ENCODE measurements around the gene RELT. TPM values are rescaled to one million over a fixed set of nuclear protein-coding genes. Genes with fewer than 3 reads are reported as not detected.

Gene RELT
- total RNA-seq, 2 experiments from 2014 or later = 23.2 to 24.2 TPM

DNA sequence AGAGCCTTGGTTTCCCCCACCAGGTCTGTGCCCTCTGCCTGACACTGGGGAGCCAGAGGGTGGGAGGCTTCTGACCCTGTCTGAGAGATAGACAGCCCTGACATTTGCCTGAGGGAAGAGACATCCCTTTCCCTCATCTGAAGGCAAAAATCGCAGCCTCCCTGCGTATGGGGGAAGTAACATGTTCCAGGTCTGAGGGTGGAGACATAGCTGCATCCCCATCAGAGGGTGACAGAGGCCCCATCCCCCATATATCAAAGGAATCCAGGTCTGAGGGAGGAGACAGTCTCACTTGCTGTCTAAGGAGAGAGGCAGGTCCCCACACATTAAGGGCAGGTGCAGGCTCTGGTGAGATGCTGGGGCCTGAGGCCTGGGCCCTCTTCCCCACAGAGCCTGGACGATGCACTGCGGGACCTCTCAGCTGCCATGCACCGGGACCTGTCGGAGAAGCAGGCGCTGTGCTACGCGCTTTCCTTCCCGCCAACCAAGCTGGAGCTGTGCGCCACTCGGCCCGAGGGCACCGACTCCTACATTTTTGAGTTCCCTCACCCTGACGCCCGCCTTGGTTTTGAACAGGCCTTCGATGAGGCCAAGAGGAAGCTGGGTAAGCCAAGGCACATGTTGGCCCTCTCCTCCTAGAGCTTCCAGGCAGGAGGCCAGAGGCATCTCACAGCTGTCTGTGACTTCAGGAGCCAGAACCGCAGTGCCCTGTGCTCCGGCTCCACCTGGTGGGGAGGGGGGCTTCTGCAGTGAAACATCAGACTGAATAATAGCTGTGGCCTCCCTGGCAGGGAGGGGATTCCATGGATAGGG lies 16.1 kb upstream of the RELT start:
- Mint-ChIP-seq H3K27ac (no peak overlapping the region), H3K4me1 (no peaks in the 10 kb centered on the region), H3K4me3 (no peak overlapping the region), H3K27me3 (no peaks in the 10 kb centered on the region), H3K36me3 (no peaks in the 10 kb centered on the region), H3K9me3 (no peaks in the 10 kb centered on the region)
- peak; percentile 35 for DNase-seq

DNA sequence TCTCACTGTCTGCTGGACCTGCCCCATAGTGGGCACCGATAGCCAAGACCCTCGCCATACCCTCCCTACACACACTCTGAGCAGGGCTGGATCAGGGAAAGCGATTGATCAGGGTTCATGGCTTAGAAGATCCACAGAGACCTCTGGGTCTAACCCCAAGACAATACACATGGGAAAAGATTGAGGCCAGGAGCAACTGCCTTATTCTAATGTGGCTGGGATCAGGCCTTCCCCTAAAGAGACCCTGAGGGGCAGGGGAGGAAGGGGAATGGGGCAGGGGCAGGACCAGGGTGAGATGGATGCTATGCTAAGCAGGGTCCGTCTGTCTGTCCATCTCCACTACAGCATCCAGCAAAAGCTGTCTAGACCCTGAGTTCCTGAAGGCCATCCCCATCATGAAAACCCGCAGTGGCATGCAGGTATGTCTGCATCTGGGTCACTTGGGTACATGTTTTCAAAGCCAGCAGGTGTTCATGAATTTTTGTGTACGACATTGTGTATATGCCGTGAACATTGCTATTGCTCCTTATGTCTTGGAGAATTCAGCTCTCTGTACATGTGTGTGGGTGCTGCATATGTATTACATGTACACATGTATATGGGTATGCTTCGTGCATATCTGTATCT lies 15.3 kb upstream of the RELT start:
- H3K36me3 Mint-ChIP-seq = no peaks in the 10 kb centered on the region
- no peaks in the 10 kb centered on the region for H3K27me3 Mint-ChIP-seq
- no peaks in the 10 kb centered on the region for H3K9me3 Mint-ChIP-seq
- H3K4me3 Mint-ChIP-seq = no peak overlapping the region
- DNase-seq = no peak
- H3K27ac Mint-ChIP-seq = no peak overlapping the region
- H3K4me1 Mint-ChIP-seq = peaks cover 3% of the 10 kb centered on the region

DNA sequence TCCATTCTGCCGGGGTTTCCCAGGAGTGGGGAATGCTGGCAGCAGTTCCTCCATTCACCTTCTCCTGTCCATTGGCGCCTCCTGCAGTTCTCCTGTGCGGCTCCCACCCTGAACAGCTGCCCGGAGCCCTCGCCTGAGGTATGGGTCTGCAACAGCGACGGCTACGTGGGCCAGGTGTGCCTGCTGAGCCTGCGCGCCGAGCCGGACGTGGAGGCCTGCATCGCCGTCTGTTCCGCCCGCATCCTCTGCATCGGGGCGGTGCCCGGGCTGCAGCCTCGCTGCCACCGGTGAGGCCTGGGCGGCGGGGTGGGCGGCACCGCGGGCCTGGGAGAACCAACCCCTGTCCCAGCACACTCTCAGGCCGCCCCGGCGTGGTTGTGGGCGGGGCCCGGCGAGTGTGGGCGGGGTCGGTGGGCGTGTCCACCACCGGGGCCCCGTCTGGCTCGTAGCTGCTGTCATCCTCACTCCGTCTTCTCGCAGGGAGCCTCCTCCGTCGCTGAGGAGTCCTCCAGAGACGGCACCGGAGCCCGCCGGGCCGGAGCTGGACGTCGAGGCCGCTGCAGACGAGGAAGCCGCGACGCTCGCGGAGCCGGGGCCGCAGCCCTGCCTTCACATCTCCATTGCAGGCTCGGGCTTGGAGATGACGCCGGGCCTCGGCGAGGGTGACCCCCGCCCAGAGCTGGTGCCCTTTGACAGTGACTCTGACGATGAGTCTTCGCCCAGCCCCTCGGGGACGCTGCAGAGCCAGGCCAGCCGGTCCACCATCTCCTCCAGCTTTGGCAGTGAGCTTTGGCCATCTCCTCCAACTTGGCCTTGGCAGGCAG lies 14.0 kb upstream of the RELT start:
- H3K27me3 Mint-ChIP-seq = no peaks in the 10 kb centered on the region
- H3K36me3 Mint-ChIP-seq = no peaks in the 10 kb centered on the region
- H3K4me3 Mint-ChIP-seq = no peak overlapping the region
- no peak for DNase-seq
- H3K27ac Mint-ChIP-seq = no peak overlapping the region
- H3K9me3 Mint-ChIP-seq = no peaks in the 10 kb centered on the region
- peaks cover 14% of the 10 kb centered on the region for H3K4me1 Mint-ChIP-seq

DNA sequence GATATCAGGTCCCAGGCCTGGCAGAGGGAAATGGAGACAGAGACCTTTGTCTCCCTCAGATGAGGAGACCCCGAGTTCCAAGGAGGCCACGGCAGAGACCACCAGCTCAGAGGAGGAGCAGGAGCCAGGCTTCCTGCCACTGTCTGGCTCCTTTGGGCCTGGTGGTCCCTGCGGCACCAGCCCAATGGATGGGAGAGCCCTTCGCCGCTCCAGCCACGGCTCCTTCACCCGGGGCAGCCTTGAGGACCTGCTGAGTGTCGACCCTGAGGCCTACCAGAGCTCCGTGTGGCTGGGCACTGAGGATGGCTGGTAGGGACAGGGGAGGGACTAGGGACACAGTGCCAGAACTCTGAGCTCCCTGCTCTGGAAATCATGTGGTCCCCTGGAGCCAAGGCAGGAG lies 13.1 kb upstream of the RELT start:
- no peaks in the 10 kb centered on the region for H3K9me3 Mint-ChIP-seq
- H3K4me1 Mint-ChIP-seq = peaks cover 21% of the 10 kb centered on the region
- H3K36me3 Mint-ChIP-seq = no peaks in the 10 kb centered on the region
- DNase-seq = no peak
- no peak overlapping the region for H3K4me3 Mint-ChIP-seq
- no peak overlapping the region for H3K27ac Mint-ChIP-seq
- no peaks in the 10 kb centered on the region for H3K27me3 Mint-ChIP-seq

DNA sequence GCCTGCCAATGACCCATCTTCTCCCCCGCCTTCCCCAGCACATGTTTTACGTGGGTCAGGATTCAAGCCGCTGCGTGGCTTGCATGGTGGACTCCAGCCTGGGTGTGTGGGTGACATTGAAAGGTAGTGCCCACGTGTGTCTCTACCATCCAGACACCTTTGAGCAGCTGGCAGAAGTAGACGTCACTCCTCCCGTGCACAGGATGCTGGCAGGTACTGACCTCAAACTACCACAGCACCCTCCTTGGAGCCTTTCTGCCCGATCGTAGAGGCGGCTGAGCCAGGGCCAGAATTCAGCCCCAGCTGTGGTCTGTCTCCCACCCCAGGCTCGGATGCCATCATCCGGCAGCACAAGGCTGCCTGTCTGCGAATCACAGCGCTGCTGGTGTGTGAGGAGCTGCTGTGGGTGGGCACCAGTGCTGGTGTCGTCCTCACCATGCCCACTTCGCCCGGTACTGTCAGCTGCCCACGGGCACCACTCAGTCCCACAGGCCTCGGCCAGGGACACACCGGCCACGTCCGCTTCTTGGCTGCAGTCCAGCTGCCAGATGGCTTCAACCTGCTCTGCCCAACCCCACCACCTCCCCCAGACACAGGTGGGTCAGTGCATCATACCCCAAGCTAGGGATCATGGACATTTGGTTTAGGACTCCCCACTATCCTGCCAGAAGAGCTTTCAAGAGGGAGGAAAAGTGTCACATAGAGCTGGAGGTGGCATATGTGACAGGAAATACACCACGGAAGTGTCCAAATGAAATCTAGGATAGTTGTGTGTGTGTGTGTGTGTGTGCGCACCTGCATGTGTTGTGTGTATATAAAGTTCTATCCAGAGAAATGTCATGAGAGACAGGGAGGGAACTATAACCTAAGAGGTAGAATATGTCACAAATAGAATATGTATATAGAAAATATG lies 10.6 kb upstream of the RELT start:
- H3K27me3 Mint-ChIP-seq = no peaks in the 10 kb centered on the region
- H3K36me3 Mint-ChIP-seq = no peaks in the 10 kb centered on the region
- no peak overlapping the region for H3K4me3 Mint-ChIP-seq
- H3K9me3 Mint-ChIP-seq = no peaks in the 10 kb centered on the region
- peak overlapping the region; percentile 82 for H3K27ac Mint-ChIP-seq
- no peak for DNase-seq
- H3K4me1 Mint-ChIP-seq = peaks cover 21% of the 10 kb centered on the region

DNA sequence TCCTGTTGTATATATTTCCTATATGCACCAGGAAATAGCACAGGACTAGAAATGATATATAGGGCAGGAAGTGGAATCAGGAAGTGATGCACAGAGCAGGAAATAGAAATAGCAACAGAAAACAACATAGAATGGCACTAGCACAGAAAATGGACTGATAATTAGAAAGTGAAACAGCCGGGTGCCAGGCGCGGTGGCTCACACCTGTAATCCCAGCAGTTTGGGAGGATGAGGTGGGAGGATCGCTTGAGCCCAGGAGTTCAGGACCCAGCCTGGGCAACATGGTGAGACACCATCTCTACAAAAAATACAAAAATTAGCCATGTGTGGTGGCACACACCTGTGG lies 10.0 kb upstream of the RELT start:
- no peaks in the 10 kb centered on the region for H3K27me3 Mint-ChIP-seq

DNA sequence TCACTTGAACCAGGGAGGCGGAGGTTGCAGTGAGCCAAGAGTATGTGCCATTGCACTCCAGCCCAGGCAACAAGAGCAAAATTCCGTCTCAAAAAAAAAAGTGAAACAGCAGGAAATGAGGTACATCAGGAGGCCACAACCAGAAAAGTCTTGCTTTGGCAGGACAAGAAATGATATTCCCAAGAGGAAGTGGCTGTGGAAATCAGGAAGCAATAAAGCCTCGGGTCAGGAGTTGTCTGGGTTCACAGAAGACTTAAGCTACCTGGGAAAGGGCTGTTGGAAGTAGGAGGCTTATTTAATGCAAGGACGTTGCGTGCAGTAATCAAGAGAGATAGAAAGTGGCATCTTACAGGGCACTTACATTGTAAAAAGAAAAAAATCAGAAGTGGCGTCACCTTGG lies 9.2 kb upstream of the RELT start:
- Mint-ChIP-seq H3K27ac (peak overlapping the region; percentile 14), H3K4me3 (no peak overlapping the region)

More for the DNA sequence above, 10.0 kb upstream of the RELT start:
- H3K9me3 Mint-ChIP-seq = no peaks in the 10 kb centered on the region
- peak overlapping the region; percentile 82 for H3K27ac Mint-ChIP-seq
- no peaks in the 10 kb centered on the region for H3K36me3 Mint-ChIP-seq
- DNase-seq = no peak
- no peak overlapping the region for H3K4me3 Mint-ChIP-seq
- peaks cover 21% of the 10 kb centered on the region for H3K4me1 Mint-ChIP-seq

DNA sequence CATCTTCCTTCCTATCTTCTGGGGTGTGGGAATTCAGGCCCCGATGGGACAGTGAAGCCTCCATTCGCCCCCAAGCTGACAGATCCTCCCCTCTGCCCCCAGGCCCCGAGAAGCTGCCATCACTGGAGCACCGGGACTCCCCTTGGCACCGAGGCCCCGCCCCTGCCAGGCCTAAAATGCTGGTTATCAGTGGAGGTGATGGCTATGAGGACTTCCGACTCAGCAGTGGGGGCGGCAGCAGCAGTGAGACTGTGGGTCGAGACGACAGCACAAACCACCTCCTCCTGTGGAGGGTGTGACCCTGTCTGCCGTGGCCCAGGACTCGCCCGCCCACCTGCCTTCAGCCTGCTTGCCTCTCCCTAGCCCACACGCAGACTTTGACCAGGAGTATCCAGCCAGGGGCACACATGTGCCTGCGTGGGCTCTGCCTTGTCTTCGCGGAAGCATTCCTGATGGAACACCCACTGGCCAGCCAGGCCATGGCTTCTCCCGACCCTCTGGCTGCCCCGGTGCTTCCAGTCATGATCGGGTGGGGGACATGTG lies 8.6 kb upstream of the RELT start:
- H3K4me1 Mint-ChIP-seq = peaks cover 21% of the 10 kb centered on the region
- no peaks in the 10 kb centered on the region for H3K36me3 Mint-ChIP-seq
- no peak overlapping the region for H3K4me3 Mint-ChIP-seq
- DNase-seq = peak; percentile 18
- no peaks in the 10 kb centered on the region for H3K27me3 Mint-ChIP-seq
- H3K27ac Mint-ChIP-seq = no peak overlapping the region
- no peaks in the 10 kb centered on the region for H3K9me3 Mint-ChIP-seq

More for the DNA sequence above, 9.2 kb upstream of the RELT start:
- Mint-ChIP-seq H3K4me1 (peaks cover 21% of the 10 kb centered on the region), H3K27me3 (no peaks in the 10 kb centered on the region), H3K9me3 (no peaks in the 10 kb centered on the region), H3K36me3 (no peaks in the 10 kb centered on the region)
- no peak for DNase-seq

DNA sequence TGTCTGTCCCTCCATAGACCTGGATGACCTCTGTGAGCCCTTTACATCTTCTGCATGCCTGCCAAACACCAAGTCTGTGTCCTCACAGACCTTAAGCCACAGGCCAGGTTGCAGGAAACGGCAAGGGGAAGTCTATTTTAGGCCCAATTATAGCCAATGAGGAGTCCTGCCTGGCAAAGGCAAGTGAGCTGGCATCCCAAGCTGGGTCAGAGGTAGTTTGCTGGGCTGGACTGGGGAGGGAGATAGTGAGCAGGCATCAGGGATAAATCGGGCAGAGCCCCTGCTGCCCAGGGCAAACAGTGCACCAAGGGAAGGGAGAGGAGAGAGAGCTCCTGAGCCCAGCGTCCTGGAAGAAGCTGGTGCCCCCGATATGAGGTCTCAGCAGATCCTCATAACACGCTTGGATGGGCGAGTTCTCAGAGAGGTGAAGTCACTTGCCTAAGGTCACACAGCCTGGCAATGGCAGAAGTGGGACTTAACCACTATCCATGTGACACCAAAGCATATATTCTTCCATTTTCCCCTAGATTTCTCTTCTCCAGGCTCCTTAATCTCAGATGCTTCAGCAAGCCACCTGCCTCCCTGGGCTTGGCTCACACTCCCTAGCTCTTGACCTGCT lies 3.7 kb upstream of the RELT start:
- DNase-seq = no peak
- H3K27me3 Mint-ChIP-seq = no peaks in the 10 kb centered on the region
- H3K4me1 Mint-ChIP-seq = peaks cover 18% of the 10 kb centered on the region
- no peak overlapping the region for H3K4me3 Mint-ChIP-seq
- peaks cover 7% of the 10 kb centered on the region for H3K36me3 Mint-ChIP-seq
- H3K27ac Mint-ChIP-seq = no peak overlapping the region
- no peaks in the 10 kb centered on the region for H3K9me3 Mint-ChIP-seq

DNA sequence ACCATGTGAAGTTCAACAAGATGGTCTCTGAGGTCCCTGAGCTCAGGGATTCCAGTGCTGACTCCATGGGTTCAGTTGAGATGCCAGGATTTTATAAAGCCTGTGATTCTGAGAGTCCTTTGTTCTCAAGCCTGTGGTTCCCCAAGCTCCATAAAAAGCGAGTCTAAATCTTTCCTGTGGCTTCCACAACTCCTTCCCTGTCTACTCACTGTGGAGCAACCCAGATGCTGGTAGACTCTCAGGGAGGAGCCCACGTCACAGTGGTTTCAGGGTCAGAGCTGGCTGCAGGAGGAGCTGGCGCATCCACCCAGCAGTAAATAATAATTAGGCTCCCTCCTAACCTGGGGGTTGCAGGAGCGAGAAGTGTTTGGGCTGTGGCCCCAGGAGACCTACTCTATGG lies 2.0 kb upstream of the RELT start:
- no peaks in the 10 kb centered on the region for H3K9me3 Mint-ChIP-seq
- H3K4me1 Mint-ChIP-seq = peaks cover 29% of the 10 kb centered on the region
- no peak overlapping the region for H3K27ac Mint-ChIP-seq
- H3K27me3 Mint-ChIP-seq = no peaks in the 10 kb centered on the region
- no peak for DNase-seq
- H3K36me3 Mint-ChIP-seq = peaks cover 7% of the 10 kb centered on the region
- no peak overlapping the region for H3K4me3 Mint-ChIP-seq

DNA sequence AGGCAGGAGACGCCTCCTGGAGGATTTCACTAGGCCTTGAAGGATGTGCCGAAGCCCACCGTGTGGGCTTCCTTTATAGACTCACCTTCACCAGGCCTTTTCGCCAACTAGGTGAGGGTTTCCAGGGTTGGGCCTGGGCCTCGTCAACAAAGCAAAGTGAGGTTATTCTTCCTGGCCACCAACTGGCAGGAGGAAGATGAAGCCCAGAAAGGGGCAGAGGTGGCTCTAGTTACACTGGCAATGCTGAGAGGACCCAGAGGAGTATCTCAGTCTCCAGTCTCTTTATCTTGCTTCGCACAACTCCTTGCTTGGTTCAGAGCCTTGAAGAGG lies 404 bp upstream of the RELT start:
- Mint-ChIP-seq H3K9me3 (no peaks in the 10 kb centered on the region), H3K27me3 (no peaks in the 10 kb centered on the region), H3K4me1 (peaks cover 37% of the 10 kb centered on the region), H3K4me3 (peak overlapping the region; percentile 43), H3K36me3 (peaks cover 7% of the 10 kb centered on the region), H3K27ac (peak overlapping the region; percentile 74)
- no peak for DNase-seq

DNA sequence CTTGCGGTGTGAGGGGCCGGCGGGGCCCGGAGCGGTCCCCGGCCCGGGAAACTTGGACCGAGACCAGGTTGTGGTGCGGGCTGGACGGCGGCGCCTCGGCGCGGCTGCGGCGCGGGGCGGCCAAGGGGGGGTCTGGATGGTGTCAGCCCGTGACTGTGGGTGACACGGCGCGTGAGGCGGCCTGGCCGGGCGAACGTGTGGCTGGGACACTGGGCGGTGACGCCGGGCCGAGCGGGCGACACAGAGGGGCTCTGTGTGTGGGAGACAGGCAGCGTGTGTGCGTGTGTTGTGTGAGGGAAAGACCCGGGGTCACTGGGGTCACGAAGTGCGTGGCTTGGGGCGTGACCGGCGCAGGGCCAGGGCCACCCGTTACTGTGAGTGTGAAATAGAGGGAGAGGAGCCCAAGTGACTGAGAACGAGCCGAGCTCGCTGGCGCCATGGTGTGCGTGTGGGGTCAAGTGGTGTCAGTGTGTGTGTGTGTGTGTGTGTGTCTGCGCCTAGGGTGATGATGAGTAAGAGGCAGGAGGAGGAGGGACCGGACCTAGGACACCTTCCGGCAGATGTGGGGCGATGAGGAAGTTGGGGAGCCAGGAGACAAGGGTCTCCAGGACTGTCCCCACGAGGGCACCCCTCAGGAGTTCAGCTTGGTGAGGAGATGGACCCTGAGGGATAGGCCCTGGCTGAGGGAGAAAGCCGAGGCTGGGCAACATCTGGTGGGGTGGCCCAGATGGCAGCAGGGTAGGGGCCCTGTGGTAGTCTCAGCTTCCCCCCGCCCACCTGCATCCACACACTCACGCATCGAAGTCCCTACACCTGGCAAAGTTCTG lies 817 bp downstream of the RELT start:
- H3K4me3 Mint-ChIP-seq = peak overlapping the region; percentile 97
- peaks cover 44% of the 10 kb centered on the region for H3K4me1 Mint-ChIP-seq
- H3K9me3 Mint-ChIP-seq = no peaks in the 10 kb centered on the region
- no peaks in the 10 kb centered on the region for H3K27me3 Mint-ChIP-seq
- peak overlapping the region; percentile 91 for H3K27ac Mint-ChIP-seq
- peak; percentile 67 for DNase-seq
- H3K36me3 Mint-ChIP-seq = peaks cover 7% of the 10 kb centered on the region

DNA sequence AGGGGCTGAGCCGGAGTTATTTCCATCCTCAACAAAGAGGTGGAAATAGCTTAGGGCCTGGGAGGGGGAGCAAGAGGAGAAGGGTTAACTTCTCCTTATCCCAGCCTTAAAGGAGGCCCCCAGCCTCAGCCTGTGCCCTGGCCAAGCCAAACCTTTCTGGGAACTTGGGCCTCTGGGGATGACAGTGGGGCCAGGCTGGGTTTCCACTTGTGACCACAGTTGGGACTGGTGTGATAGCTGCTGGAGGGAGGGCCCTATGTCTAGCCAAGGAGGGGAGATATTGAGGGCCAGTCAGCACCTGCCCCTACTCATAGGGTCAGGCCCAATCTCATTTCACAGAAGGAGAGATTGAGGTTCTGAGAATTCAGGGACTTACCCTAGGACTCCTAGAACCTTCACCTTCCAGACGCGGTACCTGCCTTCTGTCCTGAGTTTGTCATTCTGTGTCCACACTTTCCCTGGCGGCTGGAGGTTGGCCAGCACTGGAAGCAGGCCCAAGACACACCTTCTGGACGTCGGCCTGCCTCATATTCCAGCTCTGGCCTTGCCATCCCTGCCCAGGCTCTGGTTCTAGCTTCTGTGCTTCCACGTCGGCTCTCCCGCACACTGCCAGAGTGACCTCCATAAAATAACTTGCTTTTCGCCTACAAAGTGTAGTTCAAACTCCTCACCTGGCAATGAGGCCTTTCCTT lies 3.1 kb downstream of the RELT start:
- Mint-ChIP-seq H3K27ac (no peak overlapping the region), H3K36me3 (peaks cover 7% of the 10 kb centered on the region), H3K9me3 (no peaks in the 10 kb centered on the region), H3K4me1 (peaks cover 61% of the 10 kb centered on the region), H3K4me3 (no peak overlapping the region), H3K27me3 (no peaks in the 10 kb centered on the region)
- no peak for DNase-seq
